K562 (cell line): ENCODE data around the gene CLCN6. TPM values are rescaled to one million over a fixed set of nuclear protein-coding genes. Genes with fewer than 3 reads are reported as not detected.
A peak's percentile ranks its signal among the peaks of the same experiment; 100 is the strongest.

Experiments
- ATAC-seq: fragments of 200-7000 bp; cut with Tn5 transposase; 3 replicates; pipeline ENCODE4 v1.9.1; 2020; ENCODE audit warnings: moderate library complexity
- BruUV-seq: library from RNA; stranded (reverse); fragments of 400-500 nt; replicated peaks from 2 replicates; lab custom pipeline; 2021; lab: Mats Ljungman, UMichigan
- CTCF ChIA-PET: fragments of 300-600 bp; formaldehyde crosslinking; extraction: SDS; loops from one replicate; lab custom pipeline; 2021; ENCODE audit warnings: low intra/inter-chr PET ratio; lab: Yijun Ruan, JAX
- POLR2A ChIA-PET: fragments of 300-600, 350-650 bp; sonication (Branson Sonifier 250); formaldehyde crosslinking; extraction: SDS; loops from one replicate; lab custom pipeline; 2021; ENCODE audit warnings: antibody characterized with exemption, inconsistent platforms; lab: Yijun Ruan, JAX
- DNase-seq, 4 experiments: peaks; one replicate each; pipeline versions ENCODE4 v3.0.0 to v3.0.0-alpha.2; 2011 to 2018; ENCODE audit warnings: low spot score in 3 of 4, mixed read lengths in 3 of 4; ENCODE audit errors: extremely low read depth in 1 of 4
- FAIRE-seq: peaks from 2 replicates; lab custom pipeline; 2011; peaks lifted over from hg19 to GRCh38; lab: Jason Lieb, UNC
- H2AFZ ChIP-seq: 2 replicates; pipeline ENCODE4 v1.6.0; 2011; ENCODE audit warnings: low read depth, low read length, control low read depth, inconsistent platforms
- H3K27ac ChIP-seq: fragments of 200-600 bp; 3 replicates; pipeline ENCODE4 v1.8.0; 2011; ENCODE audit warnings: low read depth, mild to moderate bottlenecking, control low read depth, inconsistent platforms, low read length, moderate library complexity, mixed read lengths; ENCODE audit errors: extremely low read depth
- H3K27me3 ChIP-seq, 2 experiments: fragments of 300-600 bp in 1 of 2; 2 replicates in 1 of 2; 3 replicates in 1 of 2; pipeline versions ENCODE4 v1.6.0 to v1.8.0; 2011; ENCODE audit warnings: inconsistent platforms in 2 of 2, low read length in 2 of 2, mild to moderate bottlenecking in 1 of 2, mixed read lengths in 1 of 2, moderate library complexity in 1 of 2; ENCODE audit not compliant: control insufficient read depth in 2 of 2, insufficient read depth in 2 of 2
- H3K36me3 ChIP-seq: fragments of 300-600 bp; 3 replicates; pipeline ENCODE4 v1.8.0; 2011; ENCODE audit warnings: mild to moderate bottlenecking, low read length, inconsistent platforms; ENCODE audit not compliant: control insufficient read depth, insufficient read depth
- H3K4me1 ChIP-seq, 2 experiments: fragments of 200-600 bp in 1 of 2; replicated peaks in 1 of 2; 2 replicates in 1 of 2; 3 replicates in 1 of 2; pipeline versions ENCODE4 v1.5.1 to v1.8.0; 2011; ENCODE audit warnings: inconsistent platforms in 2 of 2, low read length in 2 of 2, mild to moderate bottlenecking in 1 of 2, mixed read lengths in 1 of 2, moderate library complexity in 1 of 2; ENCODE audit not compliant: control insufficient read depth in 2 of 2, insufficient read depth in 2 of 2
- H3K4me2 ChIP-seq: 2 replicates; pipeline ENCODE4 v1.6.1; 2011; ENCODE audit warnings: low read length, control low read depth, inconsistent platforms, mixed read lengths; ENCODE audit not compliant: insufficient read depth
- H3K4me3 ChIP-seq: fragments of 200-600 bp; sonication (generic), shearing (Covaris generic); 2 replicates; pipeline ENCODE4 v1.5.1; 2016; ENCODE audit warnings: control low read depth, inconsistent platforms
- H3K79me2 ChIP-seq: fragments of 200-600 bp; 3 replicates; pipeline ENCODE4 v1.8.0; 2011; ENCODE audit warnings: low read length, inconsistent platforms; ENCODE audit not compliant: control insufficient read depth, insufficient read depth
- H3K9ac ChIP-seq, 2 experiments: 2 replicates each; pipeline versions ENCODE4 v1.6.0 to v1.6.1; 2011; ENCODE audit warnings: low read depth in 2 of 2, low read length in 2 of 2, control low read depth in 1 of 2, inconsistent platforms in 1 of 2, mild to moderate bottlenecking in 1 of 2, mixed read lengths in 1 of 2; ENCODE audit not compliant: insufficient read depth in 1 of 2
- H3K9me1 ChIP-seq: one replicate; pipeline ENCODE4 v1.6.0; 2011; ENCODE audit warnings: inconsistent platforms, mild to moderate bottlenecking, low read length, moderate library complexity; ENCODE audit not compliant: control insufficient read depth, insufficient read depth
- H3K9me3 ChIP-seq: replicated peaks from 2 replicates; pipeline ENCODE4 v1.5.1; 2011; ENCODE audit warnings: low read depth, low read length, inconsistent platforms; ENCODE audit not compliant: control insufficient read depth, insufficient read depth
- H4K20me1 ChIP-seq: replicated peaks from 2 replicates; pipeline ENCODE4 v1.6.1; 2011; ENCODE audit warnings: low read length, inconsistent platforms, mixed read lengths; ENCODE audit not compliant: control insufficient read depth, insufficient read depth
- ADNP ChIP-seq: fragments of 200-800 bp; sonication (Bioruptor generic); IDR thresholded peaks from 2 replicates; pipeline ENCODE4 v1.6.1; 2016; ENCODE audit warnings: missing genetic modification characterization, missing compliant biosample characterization
- BCOR ChIP-seq: fragments of 450-650 bp; IDR thresholded peaks from 2 replicates; pipeline ENCODE4 v1.6.1; 2016
- CBX1 ChIP-seq: sonication (generic); IDR thresholded peaks from 2 replicates; pipeline ENCODE4 v1.6.1; 2016; ENCODE audit warnings: antibody characterized with exemption, low read depth, mild to moderate bottlenecking
- CXXC5 ChIP-seq: fragments of 250-450 bp; sonication (Bioruptor Pico); IDR thresholded peaks from 2 replicates; pipeline ENCODE4 v1.8.0; 2022; ENCODE audit warnings: inconsistent platforms, mild to moderate bottlenecking, moderate library complexity
- DACH1 ChIP-seq: fragments of 450-650 bp; IDR thresholded peaks from 2 replicates; pipeline ENCODE4 v1.6.1; 2018; ENCODE audit not compliant: partially characterized antibody
- FOXK2 ChIP-seq, 2 experiments: fragments of 450-650 bp; IDR thresholded peaks in 1 of 2; conservative IDR thresholded peaks in 1 of 2; 2 replicates each; pipeline ENCODE4 v1.6.1; 2016; ENCODE audit warnings: low read depth in 2 of 2, mild to moderate bottlenecking in 1 of 2
- GTF2A2 ChIP-seq: IDR thresholded peaks from 2 replicates; pipeline ENCODE4 v1.6.1; 2016; ENCODE audit warnings: mild to moderate bottlenecking, missing genetic modification characterization, missing compliant biosample characterization
- HDAC2 ChIP-seq: fragments of 450-650 bp; IDR thresholded peaks from 2 replicates; pipeline ENCODE4 v1.6.1; 2016; ENCODE audit warnings: mild to moderate bottlenecking
- JUND ChIP-seq, 2 experiments: IDR thresholded peaks; 2 replicates in 1 of 2; 3 replicates in 1 of 2; pipeline ENCODE4 v1.6.1; 2011; ENCODE audit warnings: borderline replicate concordance in 2 of 2, low read depth in 2 of 2, low read length in 2 of 2, improper control_type of control experiment in 1 of 2, missing biosample characterization in 1 of 2, missing genetic modification characterization in 1 of 2, missing genetic modification reagents in 1 of 2
- KDM1A ChIP-seq, 2 experiments: fragments of 450-650 bp; IDR thresholded peaks; 2 replicates each; pipeline ENCODE4 v1.6.1; 2016; ENCODE audit warnings: mild to moderate bottlenecking in 2 of 2
- MAX ChIP-seq: sonication (generic); formaldehyde crosslinking; IDR thresholded peaks from 2 replicates; pipeline ENCODE4 v1.9.0; 2022; ENCODE audit warnings: mild to moderate bottlenecking, missing genetic modification reagents
- RBFOX2 ChIP-seq: fragments of 200-400 bp; formaldehyde crosslinking; IDR thresholded peaks from 2 replicates; pipeline ENCODE4 v1.6.1; 2017; ENCODE audit warnings: low read depth, mild to moderate bottlenecking, low read length, moderate library complexity
- RBM25 ChIP-seq: fragments of 200-400 bp; formaldehyde crosslinking; IDR thresholded peaks from 2 replicates; pipeline ENCODE4 v1.6.1; 2018; ENCODE audit warnings: low read length, low read depth, moderate library complexity; ENCODE audit not compliant: severe bottlenecking
- RBM34 ChIP-seq: fragments of 200-400 bp; formaldehyde crosslinking; IDR thresholded peaks from 2 replicates; pipeline ENCODE4 v1.6.1; 2018; ENCODE audit warnings: low read length, borderline replicate concordance; ENCODE audit not compliant: insufficient read depth
- RCOR1 ChIP-seq, 2 experiments: IDR thresholded peaks; 2 replicates each; pipeline ENCODE4 v1.6.1; 2012; ENCODE audit warnings: low read depth in 2 of 2, low read length in 2 of 2, borderline replicate concordance in 1 of 2, improper control_type of control experiment in 1 of 2
- SMARCA5 ChIP-seq: fragments of 450-650 bp; IDR thresholded peaks from 2 replicates; pipeline ENCODE4 v1.6.1; 2016
- SREBF1 ChIP-seq: fragments of 150-350 bp; IDR thresholded peaks from 2 replicates; pipeline ENCODE4 v1.6.1; 2014; ENCODE audit warnings: antibody characterized with exemption, low read depth, low read length, borderline replicate concordance
- ZBTB33 ChIP-seq: sonication (generic); formaldehyde crosslinking; IDR thresholded peaks from 2 replicates; pipeline ENCODE4 v1.8.1; 2023; ENCODE audit warnings: mild to moderate bottlenecking, missing genetic modification reagents
- ZFP36 ChIP-seq: fragments of 150-350 bp; IDR thresholded peaks from 2 replicates; pipeline ENCODE4 v1.6.1; 2018; ENCODE audit warnings: low read length, low read depth; ENCODE audit not compliant: partially characterized antibody
- ZNF140 ChIP-seq: fragments of 250-450 bp; sonication (Bioruptor Pico); IDR thresholded peaks from 2 replicates; pipeline ENCODE4 v1.8.0; 2021; ENCODE audit warnings: moderate library complexity, mild to moderate bottlenecking, inconsistent platforms
- ZNF431 ChIP-seq: sonication (generic); formaldehyde crosslinking; IDR thresholded peaks from 2 replicates; pipeline ENCODE4 v1.8.0; 2022; ENCODE audit warnings: mild to moderate bottlenecking, missing genetic modification reagents
- WGBS: fragments of 100-300 bp; shearing (Covaris generic); methylation state at CpG from one replicate; pipeline ENCODE4 v1.1.6; 2016; ENCODE audit warnings: low coverage, mixed read lengths; ENCODE audit not compliant: insufficient coverage; ENCODE audit errors: missing lambda C conversion rate; 5-methylcytosine and 5-hydroxymethylcytosine counted together
- in situ Hi-C: fragments of 300-500 bp; cut with MboI; formaldehyde crosslinking; loops from 4 replicates; pipeline ENCODE4 v1.15.0; 2018; ENCODE audit warnings: inconsistent platforms, mixed read lengths
- intact Hi-C: fragments of 100-400 bp; cut with micrococcal nuclease; formaldehyde crosslinking; loops from 2 replicates; pipeline ENCODE4 v1.14.2; 2022
- polyA plus RNA-seq, 8 experiments: library from polyadenylated mRNA; depleted of rRNA in 4 of 8; stranded (reverse) in 5 of 8; unstranded in 3 of 8; fragments of >200 nt; fragmentation: Nextera tagmentation in 2 of 8; fragmentation: Illumina TruSeq in 1 of 8; extraction: Ambion mirVana in 2 of 8; extraction: Trizol in 1 of 8; gene quantifications; 2 replicates each; pipeline versions ENCODE4 v1.2.1 to v1.2.3, GENCODE V29; 2011 to 2014; ENCODE audit warnings: inconsistent platforms in 1 of 8, missing spikeins in 1 of 8
- total RNA-seq, 7 experiments: library from RNA; depleted of rRNA in 6 of 7; stranded (reverse); fragments of >200 nt in 6 of 7; fragmentation: Illumina TruSeq in 2 of 7; extraction: Trizol in 2 of 7; gene quantifications; 2 replicates each; pipeline versions ENCODE4 v1.2.1 to v1.2.3, GENCODE V29; 2011 to 2021; ENCODE audit warnings: low replicate concordance in 1 of 7

CLCN6 gene
- total and polyA plus RNA-seq, 9 of the 15 experiments (the other 6 are each of a cell fraction or from before 2014, with no cell fraction given): 2.0 to 21.8 (median 13.6) TPM

GRCh38 chr1:11778844-11779623 is 27.0 kb upstream of the CLCN6 start:
- H3K9me1 ChIP-seq: no peaks in the 10 kb centered on the region
- intact Hi-C loops: no loop called here
- no peak for ATAC-seq
- in situ Hi-C loops: no loop called here
- 68% methylated on average over 15 of the region's 15 CpGs for WGBS
- H3K9ac ChIP-seq: 0 out of 4 replicates have a peak overlapping the region, but pooled peaks of 1 of the 2 experiments have one; percentile 64
- no peak overlapping the region for H2AFZ ChIP-seq
- CTCF ChIA-PET: no interaction called here
- no peaks in the 10 kb centered on the region; the same call in 1 of the 2 replicates for H4K20me1 ChIP-seq
- H3K27me3 ChIP-seq: no peaks in the 10 kb centered on the region
- no peaks in the 10 kb centered on the region for H3K36me3 ChIP-seq
- no peak for FAIRE-seq
- POLR2A ChIA-PET: interaction anchor here (0.5 to 8.5 kb wide), 9 partner anchors 8 to 183 kb away, joined by 3 to 66 read pairs (median 5); no protein-coding TSS in a partner anchor
- peaks cover 0 to 36% of the 10 kb centered on the region in 2 experiments; a peak in 3 of 5 replicates for H3K4me1 ChIP-seq
- no TSS peak for BruUV-seq
- H3K79me2 ChIP-seq: no peaks in the 10 kb centered on the region
- no peaks in the 10 kb centered on the region for H3K9me3 ChIP-seq
- no peak overlapping the region for H3K4me3 ChIP-seq
- DNase-seq: no peak
- H3K27ac ChIP-seq: no peak overlapping the region
- no peak overlapping the region for H3K4me2 ChIP-seq
- TF ChIP-seq ZNF140 (CRISPR knock-in tag) (no peak), GTF2A2 (no peak), MAX (CRISPR knock-in tag) (no peak), DACH1 (no peak), RCOR1 (IDR thresholded peaks at IDR 0.05; ENCODE audit: borderline replicate concordance in 1 of 2, low read depth in 2 of 2, low read length in 2 of 2) (peak in 1 of 2 experiments; percentile 60; a peak in 1 of 4 replicates), RBM34 (no peak), ADNP (tag) (peak; percentile 44; the same call in 1 of the 2 replicates), ZNF431 (CRISPR knock-in tag) (no peak), ZBTB33 (CRISPR knock-in tag) (0 out of 2 replicates have a peak, but pooled peaks have one; percentile 14), CBX1 (peak; percentile 47; the same call in 1 of the 2 replicates), KDM1A (IDR thresholded peaks at IDR 0.05) (peak; percentile 13 to 57; a peak in 2 of 4 replicates), HDAC2 (peak; percentile 46; the same call in 1 of the 2 replicates), FOXK2 (conservative IDR thresholded peaks at IDR 0.05 in 1 of 2, IDR thresholded peaks at IDR 0.05 in 1 of 2; ENCODE audit: low read depth in 2 of 2) (no peak), SREBF1 (no peak), SMARCA5 (peak; percentile 86), RBM25 (peak; percentile 83), BCOR (peak; percentile 91), RBFOX2 (no peak), CXXC5 (CRISPR knock-in tag) (no peak), ZFP36 (peak; percentile 74), JUND (IDR thresholded peaks at IDR 0.05; ENCODE audit: borderline replicate concordance, low read depth, low read length) (no peak), JUND (tag; IDR thresholded peaks at IDR 0.05; ENCODE audit: borderline replicate concordance, low read depth, low read length) (no peak)
